Vagina (tissue), 2 donors: ENCODE measurements around the gene DUSP15. TPM values are rescaled to one million over a fixed set of nuclear protein-coding genes. Genes with fewer than 3 reads are reported as not detected.
A peak's percentile ranks its signal among the peaks of the same experiment; 100 is the strongest.
"Not testable (repeated sequence)": the region's sequence is repeated elsewhere in the genome, so short reads cannot be mapped to it uniquely, and the experiment has no call there.

Experiments
- DNase-seq, 2 donors: peaks; one replicate each; pipeline ENCODE4 v3.0.0-alpha.2; 2017; ENCODE audit errors: extremely low spot score in 2 of 2
- H3K27ac ChIP-seq: fragments of 200-600 bp; sonication (generic); one replicate; pipeline ENCODE4 v1.5.1; 2019
- H3K27me3 ChIP-seq: fragments of 200-600 bp; sonication (generic); one replicate; pipeline ENCODE4 v1.5.1; 2019
- H3K36me3 ChIP-seq, 2 donors: fragments of 200-600 bp; sonication (generic); one replicate each; pipeline ENCODE4 v1.5.1; 2017 to 2019
- H3K4me1 ChIP-seq: fragments of 200-600 bp; sonication (generic); one replicate; pipeline ENCODE4 v1.5.1; 2019
- H3K4me3 ChIP-seq, 2 donors: fragments of 200-600 bp; sonication (generic); 1 replicate in 1 of 2; 2 replicates in 1 of 2; pipeline ENCODE4 v1.5.1; 2016 to 2019
- H3K9me3 ChIP-seq: fragments of 200-600 bp; sonication (generic); one replicate; pipeline ENCODE4 v1.5.1; 2019
- CTCF ChIP-seq, 3 experiments: fragments of 450-650 bp in 2 of 3; fragments of 200-600 bp in 1 of 3; sonication (generic) in 1 of 3; IDR thresholded peaks; one replicate each; pipeline ENCODE4 v1.5.1; 2017 to 2019; ENCODE audit warnings: antibody characterized with exemption in 3 of 3, mild to moderate bottlenecking in 2 of 3, moderate library complexity in 2 of 3
- POLR2A ChIP-seq, 2 donors: fragments of 450-650 bp; IDR thresholded peaks; one replicate each; pipeline ENCODE4 v1.6.1; 2017; ENCODE audit warnings: antibody characterized with exemption in 2 of 2, mild to moderate bottlenecking in 2 of 2, moderate library complexity in 2 of 2
- POLR2AphosphoS5 ChIP-seq, 2 donors: sonication (generic); formaldehyde crosslinking; IDR thresholded peaks; one replicate each; pipeline ENCODE4 v1.9.0; 2017; ENCODE audit warnings: antibody characterized with exemption in 2 of 2, mild to moderate bottlenecking in 2 of 2, low read depth in 1 of 2; ENCODE audit not compliant: insufficient read depth in 1 of 2
- intact Hi-C: fragments of 100-400 bp; cut with DNase I; formaldehyde crosslinking; loops from one replicate; pipeline ENCODE4 v1.15.1; 2023
- total RNA-seq: library from RNA; depleted of rRNA; stranded (reverse); fragments of >200 nt; gene quantifications from one replicate; pipeline ENCODE4 v1.2.3, GENCODE V29; 2016

The DUSP15 gene, protein sequence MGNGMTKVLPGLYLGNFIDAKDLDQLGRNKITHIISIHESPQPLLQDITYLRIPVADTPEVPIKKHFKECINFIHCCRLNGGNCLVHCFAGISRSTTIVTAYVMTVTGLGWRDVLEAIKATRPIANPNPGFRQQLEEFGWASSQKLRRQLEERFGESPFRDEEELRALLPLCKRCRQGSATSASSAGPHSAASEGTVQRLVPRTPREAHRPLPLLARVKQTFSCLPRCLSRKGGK
- 2.5 TPM for total RNA-seq

DNA sequence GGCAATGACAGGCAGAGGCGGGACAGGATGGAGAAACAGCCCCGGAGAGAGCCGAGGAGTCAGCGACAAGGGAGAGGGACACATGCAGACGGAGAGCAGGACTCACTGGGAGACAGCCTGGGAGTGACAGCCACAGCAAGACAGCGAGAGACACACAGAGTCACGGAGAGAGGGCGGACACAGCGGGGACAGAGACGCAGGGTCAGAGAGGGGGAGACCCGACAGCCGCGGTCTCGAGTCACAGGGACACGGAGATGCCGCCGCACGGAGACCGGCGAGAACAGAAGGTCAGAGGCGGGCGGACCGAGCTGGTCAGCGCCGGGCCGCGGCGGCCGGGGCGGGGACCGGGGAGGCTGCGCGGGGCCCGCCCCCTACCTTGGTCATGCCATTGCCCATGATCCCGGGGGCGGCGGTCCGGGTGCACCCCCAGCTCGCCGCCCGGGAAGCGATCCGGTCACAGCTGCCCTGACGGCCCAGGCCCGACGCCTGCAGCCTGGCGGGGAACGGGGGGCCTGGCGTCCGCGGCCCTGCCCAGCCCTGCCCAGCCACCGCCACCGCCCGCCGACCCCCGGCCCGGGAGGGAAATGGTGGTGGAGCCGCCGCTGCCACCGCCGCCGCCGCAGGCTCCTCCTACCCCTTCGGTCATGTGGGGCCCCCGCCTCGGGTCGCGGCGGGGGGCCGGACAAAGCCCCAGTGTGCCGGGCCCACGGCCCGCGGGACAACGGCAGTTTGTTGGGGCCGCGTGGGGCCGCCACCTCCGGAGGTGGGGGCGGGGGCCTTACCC lies at the start of gene DUSP15, which contains the start of gene TTLL9:
Gene DUSP15, minus strand, starts transcription at position 586 of the 784 bp plus-strand sequence. Its CDS starts 190 bp downstream, at position 396.
Gene TTLL9, plus strand, starts transcription at position 693 of the 784 bp plus-strand sequence. CDS start 493 bp downstream, outside the sequence.
- intact Hi-C loops: no loop called here
- H3K27me3 ChIP-seq: no peaks in the 10 kb centered on the region
- peak in 1 of 2 donors; percentile 85 for DNase-seq

DNA sequence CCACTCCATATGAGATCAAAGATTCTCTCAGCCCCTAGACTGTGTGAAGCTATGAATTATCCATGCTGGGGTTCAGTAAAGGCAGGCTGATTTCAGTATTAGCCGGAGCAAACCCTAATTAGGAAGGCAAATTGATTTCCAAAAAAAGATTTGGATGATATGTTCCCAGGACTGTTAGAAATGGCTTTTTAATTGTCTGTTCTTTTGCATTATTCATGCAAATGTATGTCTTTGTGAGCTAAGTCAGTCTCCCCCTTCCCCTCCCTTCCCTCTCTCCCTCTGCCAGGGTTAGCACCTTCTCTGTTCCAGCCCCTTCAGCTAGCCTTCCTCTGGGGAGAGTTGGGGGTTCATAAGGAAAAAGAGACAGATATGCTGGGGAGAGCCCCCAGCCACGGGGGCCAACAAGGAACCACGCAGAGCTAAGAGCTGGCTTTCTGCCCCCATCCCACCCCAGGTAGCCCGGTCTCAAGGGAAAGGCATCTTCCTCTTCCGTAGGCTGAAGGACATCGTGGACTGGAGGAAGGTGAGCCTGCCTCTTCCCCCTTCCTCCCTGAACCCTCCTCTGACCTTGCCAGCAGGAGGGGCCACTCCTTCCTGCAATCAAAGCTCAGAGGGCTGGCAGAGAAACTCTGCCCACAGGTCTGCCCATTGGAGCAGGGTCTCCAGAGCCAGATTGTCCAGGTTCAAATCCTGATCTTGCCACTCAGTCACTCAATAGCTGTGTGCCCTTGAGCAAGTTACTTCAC lies 49.3 kb upstream of the DUSP15 start:
- Histone ChIP-seq H3K27me3 (no peaks in the 10 kb centered on the region), H3K4me3 (no peak overlapping the region), H3K36me3 (no peaks in the 10 kb centered on the region), H3K4me1 (no peaks in the 10 kb centered on the region), H3K9me3 (no peaks in the 10 kb centered on the region), H3K27ac (no peak overlapping the region)
- intact Hi-C loops: no loop called here
- TF ChIP-seq POLR2AphosphoS5 (IDR thresholded peaks at IDR 0.05; ENCODE audit: insufficient read depth in 1 of 2, low read depth in 1 of 2) (no peak), CTCF (IDR thresholded peaks at IDR 0.05) (no peak), POLR2A (IDR thresholded peaks at IDR 0.05) (no peak)
- DNase-seq: no peak

More for the DNA sequence above, at the start of gene DUSP15, which contains the start of gene TTLL9:
- peaks cover 20% of the 10 kb centered on the region for H3K4me1 ChIP-seq
- H3K36me3 ChIP-seq: no peaks in the 10 kb centered on the region
- no peak for TF ChIP-seq POLR2AphosphoS5 (IDR thresholded peaks at IDR 0.05; ENCODE audit: insufficient read depth in 1 of 2, low read depth in 1 of 2)
- TF ChIP-seq POLR2A (IDR thresholded peaks at IDR 0.05): no peak
- TF ChIP-seq CTCF (IDR thresholded peaks at IDR 0.05): no peak
- H3K27ac ChIP-seq: peak within 1 kb of the TSS; percentile 70
- H3K4me3 ChIP-seq: peak within 1 kb of the TSS; percentile 52 to 64
- H3K9me3 ChIP-seq: no peaks in the 10 kb centered on the region

DNA sequence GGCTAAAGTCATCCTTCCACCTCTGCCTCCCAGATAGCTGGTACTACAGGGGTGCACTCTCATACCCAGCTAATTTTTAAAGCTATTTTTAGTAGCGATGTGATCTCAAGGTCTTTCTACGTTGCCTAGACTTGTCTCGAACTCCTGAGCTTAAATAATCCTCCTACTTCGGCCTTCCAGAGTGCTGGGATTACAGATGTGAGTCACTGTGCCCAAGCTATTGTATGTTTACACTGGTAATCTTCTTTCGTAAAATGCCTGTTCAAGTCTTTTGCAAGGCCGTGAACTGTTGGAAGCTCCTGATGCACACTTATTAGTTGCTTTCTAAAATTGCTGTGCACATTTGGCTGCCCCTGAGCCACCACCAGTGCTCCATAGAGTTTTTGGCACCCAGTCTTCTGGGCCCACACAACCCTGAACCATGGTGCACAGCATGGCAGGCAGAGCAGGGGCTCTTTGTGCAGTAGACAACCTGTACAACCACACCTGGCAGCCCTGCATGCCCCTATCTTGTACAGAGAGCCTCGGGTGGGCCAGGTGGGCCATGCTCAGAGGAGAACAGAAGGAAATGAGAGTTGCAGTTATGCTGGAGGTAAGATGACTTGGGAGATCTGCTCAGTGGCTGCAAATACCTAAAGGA lies 48.3 kb upstream of the DUSP15 start:
- Histone ChIP-seq H3K9me3 (no peaks in the 10 kb centered on the region), H3K27me3 (no peaks in the 10 kb centered on the region), H3K4me1 (no peaks in the 10 kb centered on the region), H3K4me3 (no peak overlapping the region), H3K36me3 (no peaks in the 10 kb centered on the region), H3K27ac (no peak overlapping the region)
- DNase-seq: no peak
- no peak for TF ChIP-seq CTCF (IDR thresholded peaks at IDR 0.05)
- TF ChIP-seq POLR2A (IDR thresholded peaks at IDR 0.05): no peak
- intact Hi-C loops: no loop called here

DNA sequence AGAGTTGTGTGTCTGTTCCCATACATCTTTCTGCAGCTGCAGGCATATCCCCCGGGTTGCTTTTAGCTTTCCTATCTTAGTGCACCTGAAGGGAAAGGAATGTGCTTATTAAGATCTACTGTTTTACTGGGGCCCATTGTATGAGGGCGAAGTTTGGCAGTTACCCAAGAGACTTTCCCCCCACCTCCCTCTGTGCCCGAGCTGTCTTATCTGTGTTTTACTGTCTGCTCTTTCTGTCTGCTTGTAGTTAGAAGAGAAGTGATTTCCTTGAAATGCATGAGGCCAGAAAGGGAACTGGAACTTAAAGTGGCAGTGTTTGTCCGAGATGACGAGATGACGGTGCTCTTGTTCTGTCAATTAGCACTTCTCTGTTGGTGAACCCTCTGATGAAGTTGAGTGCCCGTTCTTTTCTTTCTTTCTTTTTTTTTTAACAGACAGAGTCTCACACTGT lies 47.7 kb upstream of the DUSP15 start:
- H3K4me1 ChIP-seq, intact Hi-C loops, H3K27ac ChIP-seq, H3K36me3 ChIP-seq, H3K4me3 ChIP-seq, H3K27me3 ChIP-seq, H3K9me3 ChIP-seq, DNase-seq: not testable (repeated sequence)

DNA sequence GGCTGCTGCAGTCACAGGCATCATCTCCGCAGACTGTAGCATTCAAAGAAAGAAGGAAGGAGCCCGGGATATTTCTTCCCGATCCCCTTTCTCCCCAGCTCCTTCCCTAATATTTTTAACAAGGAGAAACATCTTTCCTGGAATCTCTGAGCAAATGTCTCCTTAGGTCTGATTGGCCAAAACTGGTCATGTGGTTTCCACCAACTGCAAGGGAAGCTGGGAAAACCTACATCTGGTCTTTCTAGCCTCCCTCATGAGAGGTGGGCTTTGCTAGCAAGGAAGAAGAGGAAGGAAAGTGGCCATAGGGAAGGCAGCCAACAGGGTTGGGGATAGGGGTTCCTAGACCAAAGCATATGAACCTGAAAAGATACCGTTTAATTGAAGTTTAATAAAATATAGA lies 46.4 kb upstream of the DUSP15 start:
- H3K4me1 ChIP-seq: no peaks in the 10 kb centered on the region
- H3K4me3 ChIP-seq: no peak overlapping the region
- H3K27ac ChIP-seq: no peak overlapping the region
- DNase-seq: no peak
- no peak for TF ChIP-seq POLR2AphosphoS5 (IDR thresholded peaks at IDR 0.05; ENCODE audit: insufficient read depth in 1 of 2, low read depth in 1 of 2)
- TF ChIP-seq CTCF (IDR thresholded peaks at IDR 0.05): no peak
- no peak for TF ChIP-seq POLR2A (IDR thresholded peaks at IDR 0.05)
- no peaks in the 10 kb centered on the region for H3K9me3 ChIP-seq
- intact Hi-C loops: no loop called here
- H3K27me3 ChIP-seq: no peaks in the 10 kb centered on the region
- H3K36me3 ChIP-seq: no peaks in the 10 kb centered on the region
